ENCODE measurements around the gene PTPN1.

Gene PTPN1

DNA sequence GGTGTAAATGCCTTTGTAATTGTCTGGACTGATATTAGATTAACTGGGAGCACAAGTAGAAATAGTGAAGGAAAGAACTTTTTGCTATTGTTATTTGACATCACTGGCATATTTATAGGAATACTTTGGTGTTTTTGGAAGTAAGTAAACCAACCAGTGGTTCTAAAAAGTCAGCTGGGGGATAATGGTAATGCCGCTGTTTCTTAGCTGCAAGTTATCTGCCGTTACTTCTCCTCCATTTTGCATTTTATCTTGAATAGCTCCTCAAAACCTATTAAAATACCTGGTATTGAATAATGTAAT lies 3.8 kb downstream of the PTPN1 start:
- TF ChIP-seq, protein P1, sequence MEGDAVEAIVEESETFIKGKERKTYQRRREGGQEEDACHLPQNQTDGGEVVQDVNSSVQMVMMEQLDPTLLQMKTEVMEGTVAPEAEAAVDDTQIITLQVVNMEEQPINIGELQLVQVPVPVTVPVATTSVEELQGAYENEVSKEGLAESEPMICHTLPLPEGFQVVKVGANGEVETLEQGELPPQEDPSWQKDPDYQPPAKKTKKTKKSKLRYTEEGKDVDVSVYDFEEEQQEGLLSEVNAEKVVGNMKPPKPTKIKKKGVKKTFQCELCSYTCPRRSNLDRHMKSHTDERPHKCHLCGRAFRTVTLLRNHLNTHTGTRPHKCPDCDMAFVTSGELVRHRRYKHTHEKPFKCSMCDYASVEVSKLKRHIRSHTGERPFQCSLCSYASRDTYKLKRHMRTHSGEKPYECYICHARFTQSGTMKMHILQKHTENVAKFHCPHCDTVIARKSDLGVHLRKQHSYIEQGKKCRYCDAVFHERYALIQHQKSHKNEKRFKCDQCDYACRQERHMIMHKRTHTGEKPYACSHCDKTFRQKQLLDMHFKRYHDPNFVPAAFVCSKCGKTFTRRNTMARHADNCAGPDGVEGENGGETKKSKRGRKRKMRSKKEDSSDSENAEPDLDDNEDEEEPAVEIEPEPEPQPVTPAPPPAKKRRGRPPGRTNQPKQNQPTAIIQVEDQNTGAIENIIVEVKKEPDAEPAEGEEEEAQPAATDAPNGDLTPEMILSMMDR (IDR thresholded peaks at IDR 0.05; ENCODE audit: control insufficient read depth, extremely low read depth, insufficient read depth), result no peak
- DNase-seq (ENCODE audit: low read depth), result no peak
- H3K4me3 ChIP-seq (ENCODE audit: low read depth, low read length), result no peak overlapping the region

DNA sequence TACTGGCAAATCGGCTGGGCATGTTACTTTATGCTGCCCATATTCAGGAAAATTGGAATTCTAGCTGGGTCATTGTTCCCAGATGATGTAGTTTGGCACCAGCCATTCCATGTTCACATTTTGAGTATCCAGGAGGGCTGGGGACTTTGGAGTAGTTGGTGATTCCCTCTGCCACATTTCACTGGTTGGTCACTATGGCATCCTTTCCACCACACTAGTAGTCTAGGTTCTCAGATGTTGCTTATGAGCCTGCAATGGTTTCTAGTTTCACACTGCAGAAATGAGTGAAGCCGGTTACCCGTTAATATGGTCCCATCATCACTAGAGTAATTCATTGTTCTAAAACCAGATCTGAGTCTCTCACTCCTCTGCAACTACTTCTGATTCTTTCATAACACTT lies 4.6 kb downstream of the PTPN1 start:
- H3K4me3 ChIP-seq (ENCODE audit: low read depth, low read length), result no peak overlapping the region
- TF ChIP-seq, protein P1 (IDR thresholded peaks at IDR 0.05; ENCODE audit: control insufficient read depth, extremely low read depth, insufficient read depth), result no peak
- DNase-seq (ENCODE audit: low read depth), result no peak

DNA sequence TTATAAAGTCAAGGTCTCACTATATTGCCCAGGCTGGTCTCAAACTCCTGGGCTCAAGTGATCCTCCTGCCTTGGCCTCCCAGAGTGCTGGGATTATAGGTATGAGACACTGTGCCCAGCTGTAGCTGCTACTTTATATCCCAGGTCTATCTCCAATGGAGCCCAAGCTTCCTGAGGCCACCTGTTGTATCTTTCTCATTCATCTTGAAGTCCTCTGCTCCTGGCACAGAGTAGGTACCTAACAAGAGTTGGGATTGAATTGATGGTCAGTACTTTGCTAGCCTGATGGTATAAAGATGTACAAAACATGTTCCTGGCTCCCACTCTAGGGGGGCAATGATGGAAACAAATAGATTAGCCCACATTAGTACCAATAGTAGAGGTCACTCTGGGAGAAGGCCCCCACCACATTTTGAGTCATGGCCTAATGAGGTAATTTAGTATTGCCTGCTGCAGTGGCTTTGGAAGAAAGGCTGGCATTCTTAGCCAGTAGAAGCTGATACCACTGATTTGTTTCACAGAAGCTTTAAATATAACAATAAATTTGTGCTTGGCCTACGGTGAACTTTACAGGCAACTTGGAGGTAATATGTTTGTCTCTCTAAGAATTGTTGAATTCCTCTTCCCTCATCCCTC lies 5.4 kb downstream of the PTPN1 start:
- peak overlapping the region; percentile 24 for H3K4me3 ChIP-seq (ENCODE audit: low read depth, low read length)
- DNase-seq (ENCODE audit: low read depth), result no peak
- TF ChIP-seq, protein P1 (IDR thresholded peaks at IDR 0.05; ENCODE audit: control insufficient read depth, extremely low read depth, insufficient read depth), result no peak

DNA sequence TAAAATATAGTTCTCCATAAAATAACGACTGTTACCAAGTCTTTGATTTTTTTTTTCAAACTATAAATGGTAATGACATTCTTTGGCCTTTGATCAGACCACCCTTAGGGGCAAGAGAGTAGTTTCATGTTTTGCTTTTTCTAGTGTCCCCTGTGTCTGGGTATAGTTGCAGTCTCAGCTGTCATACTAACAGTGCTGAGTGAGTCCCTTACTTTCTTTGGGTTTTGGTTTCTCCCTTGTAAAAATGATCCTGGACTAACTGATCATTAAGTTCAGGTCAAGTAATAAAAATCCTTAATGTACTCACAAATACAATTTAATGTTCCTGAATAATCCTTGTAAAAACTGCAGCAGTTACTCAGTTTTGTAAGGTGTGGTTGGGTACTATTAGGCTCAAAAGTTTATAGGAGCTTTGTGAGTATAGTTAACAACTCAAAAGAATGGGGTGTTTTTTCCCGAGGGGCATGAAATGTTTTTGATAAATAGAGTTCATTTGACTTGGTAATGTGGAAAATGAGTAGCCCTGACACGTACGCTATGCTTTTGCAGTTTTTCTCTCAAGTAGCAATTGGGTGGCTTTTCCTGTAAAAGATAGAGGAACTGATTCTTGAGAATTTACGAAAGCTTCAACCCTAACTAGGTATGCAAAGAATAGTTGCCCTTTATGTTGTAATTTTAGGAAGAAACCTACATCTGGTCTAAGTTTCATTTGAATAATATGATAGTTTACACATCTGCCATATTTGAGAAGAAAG lies 6.2 kb downstream of the PTPN1 start:
- H3K4me3 ChIP-seq (ENCODE audit: low read depth, low read length), result peak overlapping the region; percentile 24
- TF ChIP-seq, protein P1 (IDR thresholded peaks at IDR 0.05; ENCODE audit: control insufficient read depth, extremely low read depth, insufficient read depth), result no peak
- DNase-seq (ENCODE audit: low read depth), result peak; percentile 65

DNA sequence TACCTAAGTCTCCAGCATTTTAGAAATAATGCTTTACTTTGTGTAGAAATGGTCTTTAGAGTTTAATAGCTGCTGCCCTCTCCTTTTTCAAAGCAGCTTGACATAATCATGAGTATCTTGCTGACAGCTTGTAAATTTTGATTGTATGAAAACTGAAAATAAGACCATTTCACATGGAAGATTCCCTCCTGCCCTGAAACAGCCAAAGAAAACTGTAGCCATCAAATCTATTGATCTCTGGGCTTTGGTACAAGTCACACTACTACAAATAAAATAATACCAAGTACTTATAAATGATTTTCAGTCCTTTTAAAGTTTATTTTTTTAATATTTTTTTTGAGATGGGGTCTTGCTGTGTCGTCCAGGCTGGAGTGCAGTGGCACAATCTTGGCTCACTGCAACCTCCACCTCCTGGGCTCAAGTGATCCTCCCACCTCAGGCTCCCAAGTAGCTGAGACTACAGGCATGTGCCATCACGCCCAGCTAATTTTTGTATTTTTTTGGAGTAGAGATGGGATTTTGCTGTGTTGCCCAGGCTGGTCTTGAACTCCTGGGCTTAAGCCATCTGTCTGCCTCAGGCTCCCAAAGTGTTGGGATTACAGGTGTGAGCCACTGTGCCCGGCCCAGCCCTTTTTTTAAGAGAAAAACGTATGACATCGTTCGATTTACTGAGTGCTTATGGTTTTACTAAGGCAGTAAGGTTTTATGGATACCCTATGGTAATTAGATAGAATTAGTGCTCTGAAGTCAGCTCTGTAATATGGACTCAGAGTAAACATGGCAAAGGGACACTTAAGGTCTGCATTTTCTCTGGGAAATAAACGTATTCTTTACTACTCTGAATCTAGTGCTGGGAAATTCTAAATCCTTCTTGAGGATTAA lies 7.0 kb downstream of the PTPN1 start:
- DNase-seq (ENCODE audit: low read depth), result no peak
- TF ChIP-seq, protein P1 (IDR thresholded peaks at IDR 0.05; ENCODE audit: control insufficient read depth, extremely low read depth, insufficient read depth), result no peak
- peak overlapping the region; percentile 7; the same call in 1 of the 2 replicates for H3K4me3 ChIP-seq (ENCODE audit: low read depth, low read length)

DNA sequence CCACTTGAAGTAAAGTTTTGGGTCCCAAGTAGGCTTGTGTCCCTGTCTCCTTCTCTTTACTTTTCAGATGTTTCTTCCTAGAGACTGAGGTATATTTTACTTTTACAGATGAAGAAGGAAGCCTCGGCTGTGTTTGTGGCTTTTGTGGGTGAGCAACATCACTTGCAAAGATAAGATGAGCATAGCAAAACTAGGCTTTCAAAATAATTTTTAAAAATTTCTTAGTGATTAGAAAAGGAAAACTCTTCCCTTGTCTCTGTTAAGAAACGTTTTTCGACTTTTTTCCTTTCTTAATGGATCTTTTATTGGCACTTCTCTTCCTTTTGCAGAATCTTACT lies 7.6 kb downstream of the PTPN1 start:
- no peak for DNase-seq (ENCODE audit: low read depth)
- H3K4me3 ChIP-seq (ENCODE audit: low read depth, low read length), result no peak overlapping the region

More for the DNA sequence above, 7.6 kb downstream of the PTPN1 start:
- TF ChIP-seq, protein P1 (IDR thresholded peaks at IDR 0.05; ENCODE audit: control insufficient read depth, extremely low read depth, insufficient read depth), result no peak

Measured in LNCaP clone FGC (cell line).